Ramos (cell line): ENCODE results near the gene IMP4.

Source experiments
- in situ Hi-C: fragments of 300-500 bp; cut with MboI; formaldehyde crosslinking; loops from one replicate; pipeline ENCODE4 v1.14.3; 2022; ENCODE audit warnings: low sequenced_read_pairs; ENCODE audit not compliant: unreplicated experiment

The IMP4 gene

DNA sequence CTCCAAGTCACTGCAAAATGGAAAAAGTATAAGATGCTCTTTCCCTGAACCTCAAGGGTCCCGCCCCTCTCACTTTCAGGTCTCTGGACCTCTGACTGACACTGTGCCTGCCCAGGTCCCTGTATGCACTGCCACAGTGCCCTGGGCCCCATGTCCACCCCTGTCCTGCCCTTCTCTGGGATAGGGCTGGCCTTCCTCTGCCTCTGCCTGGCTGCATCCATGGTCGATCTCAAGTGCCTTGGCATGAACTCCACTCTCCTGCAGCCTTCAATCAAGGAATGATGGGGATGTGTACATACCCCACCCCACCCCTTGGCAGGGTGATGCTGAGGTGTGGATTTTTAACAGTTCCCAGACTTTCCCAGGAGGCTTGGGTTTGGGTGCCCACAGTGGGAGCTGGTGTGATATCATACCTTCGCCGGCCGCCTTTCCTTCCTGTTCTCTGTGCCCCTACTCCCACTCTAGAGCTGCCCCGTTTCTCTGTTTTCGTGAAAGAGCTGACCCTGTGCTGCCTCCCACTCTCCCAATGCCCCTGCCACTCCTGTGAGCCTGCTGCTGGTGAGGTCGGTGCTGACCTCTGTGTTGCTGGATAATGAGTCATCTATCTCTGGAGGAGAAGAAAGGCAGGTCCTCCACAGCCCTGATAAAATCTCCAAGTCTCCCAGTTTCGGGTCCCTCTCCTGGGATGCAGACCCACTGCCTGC is 32.0 kb downstream of the IMP4 start:
- in situ Hi-C loops, result no loop called here

DNA sequence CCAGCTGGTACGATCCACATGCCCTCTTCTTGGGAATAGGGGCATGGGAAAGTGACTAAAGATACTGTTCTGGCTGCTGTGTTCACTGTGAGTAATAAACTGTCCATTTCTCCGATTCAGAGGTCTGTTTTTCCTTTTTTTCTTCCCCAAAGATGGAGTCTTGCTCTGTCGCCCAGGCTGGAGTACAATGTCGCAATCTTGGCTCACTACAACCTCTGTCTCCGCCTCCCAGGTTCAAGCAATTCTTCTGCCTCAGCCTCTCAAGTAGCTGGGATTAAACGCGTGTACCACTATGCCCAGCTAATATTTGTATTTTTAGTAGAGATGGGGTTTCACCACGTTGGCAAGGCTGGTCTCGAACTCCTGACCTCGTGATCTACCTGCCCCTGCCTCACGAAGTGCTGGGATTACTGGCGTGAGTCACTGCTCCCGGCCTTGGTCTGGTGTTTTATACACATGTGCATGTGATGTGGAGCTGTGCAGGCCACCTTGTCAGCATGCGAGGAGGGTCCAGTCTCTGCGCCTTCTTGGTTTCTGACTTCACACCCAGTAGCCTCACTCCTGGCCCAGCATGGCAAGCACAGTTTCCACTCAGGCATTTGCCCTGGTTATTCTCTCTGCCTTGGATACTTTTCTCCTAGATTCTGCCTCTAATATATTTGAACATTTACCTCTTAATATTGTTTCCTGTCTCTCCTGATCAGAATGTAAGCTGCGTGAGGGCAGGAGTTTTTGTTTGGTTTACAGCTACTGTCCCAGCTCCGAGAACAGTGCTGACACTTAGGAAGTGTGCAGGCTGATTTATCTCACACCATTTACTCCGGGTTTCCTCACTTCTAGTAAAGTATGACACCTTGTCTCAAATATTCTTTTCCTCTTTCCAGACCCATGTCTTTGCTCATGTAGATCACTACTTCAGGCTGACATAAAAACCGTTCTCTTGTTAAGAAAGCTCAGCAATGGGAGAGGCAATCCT is 32.9 kb downstream of the IMP4 start:
- in situ Hi-C loops, result no loop called here

DNA sequence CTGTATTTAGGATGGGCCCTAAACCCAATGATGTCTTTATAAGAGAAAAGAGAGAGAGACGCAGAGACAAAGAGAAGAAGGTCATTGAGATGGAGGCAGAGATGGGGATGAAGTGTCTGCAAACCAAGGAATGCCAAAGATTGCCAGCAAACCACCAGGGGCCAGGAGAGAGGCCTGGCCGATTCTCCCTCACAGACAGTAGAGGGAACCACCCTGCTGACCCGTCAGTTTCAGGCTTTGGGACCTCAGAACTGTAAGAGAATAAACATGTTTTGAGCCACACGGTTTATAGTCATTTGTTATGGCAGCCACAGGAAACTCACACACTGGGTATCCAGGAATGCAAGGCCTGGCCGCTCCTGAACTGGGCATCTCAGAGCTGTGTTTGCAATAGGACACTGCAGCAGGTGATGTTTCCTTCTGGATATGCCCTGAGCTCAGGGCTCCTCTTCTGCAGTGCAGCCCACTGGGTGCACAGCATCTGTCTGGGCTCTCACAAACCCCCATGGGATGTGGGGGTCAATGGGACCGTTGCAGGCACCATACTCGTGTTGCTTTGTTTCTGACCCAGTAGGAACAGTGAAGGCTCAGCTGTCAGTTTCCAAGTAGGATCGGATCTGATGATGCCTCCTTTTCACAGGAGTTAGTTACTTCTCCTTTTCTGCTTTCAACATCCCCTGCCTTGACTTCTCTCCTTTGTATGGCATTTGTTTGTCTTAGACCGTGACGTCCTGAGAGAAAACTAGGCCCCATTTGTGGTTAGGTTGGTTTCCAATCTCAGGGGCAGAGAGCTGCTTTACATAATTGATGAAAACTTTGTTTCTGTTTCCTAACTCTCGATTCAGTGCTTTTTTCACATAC is 34.0 kb downstream of the IMP4 start:
- in situ Hi-C loops, result no loop called here

DNA sequence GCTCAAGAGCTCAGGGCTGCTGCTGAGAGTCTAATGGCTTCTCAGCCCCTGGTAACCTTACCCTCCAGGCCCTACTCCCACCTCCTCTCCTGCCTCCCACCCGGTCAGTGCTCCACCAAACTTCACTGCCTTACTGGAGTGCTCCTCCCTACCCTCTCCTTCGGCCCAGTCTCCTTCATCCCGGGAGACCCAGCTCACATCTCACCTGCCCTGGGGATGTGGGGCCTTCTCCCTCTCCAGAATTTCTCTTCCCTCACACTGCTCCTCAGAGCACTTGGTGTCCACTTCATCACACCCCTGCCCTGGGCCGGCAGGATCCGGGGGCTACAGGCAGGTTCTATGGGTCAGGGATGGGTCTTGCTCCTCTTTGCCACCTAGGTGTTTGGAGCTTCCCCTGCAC is 34.8 kb downstream of the IMP4 start:
- in situ Hi-C loops, result no loop called here

DNA sequence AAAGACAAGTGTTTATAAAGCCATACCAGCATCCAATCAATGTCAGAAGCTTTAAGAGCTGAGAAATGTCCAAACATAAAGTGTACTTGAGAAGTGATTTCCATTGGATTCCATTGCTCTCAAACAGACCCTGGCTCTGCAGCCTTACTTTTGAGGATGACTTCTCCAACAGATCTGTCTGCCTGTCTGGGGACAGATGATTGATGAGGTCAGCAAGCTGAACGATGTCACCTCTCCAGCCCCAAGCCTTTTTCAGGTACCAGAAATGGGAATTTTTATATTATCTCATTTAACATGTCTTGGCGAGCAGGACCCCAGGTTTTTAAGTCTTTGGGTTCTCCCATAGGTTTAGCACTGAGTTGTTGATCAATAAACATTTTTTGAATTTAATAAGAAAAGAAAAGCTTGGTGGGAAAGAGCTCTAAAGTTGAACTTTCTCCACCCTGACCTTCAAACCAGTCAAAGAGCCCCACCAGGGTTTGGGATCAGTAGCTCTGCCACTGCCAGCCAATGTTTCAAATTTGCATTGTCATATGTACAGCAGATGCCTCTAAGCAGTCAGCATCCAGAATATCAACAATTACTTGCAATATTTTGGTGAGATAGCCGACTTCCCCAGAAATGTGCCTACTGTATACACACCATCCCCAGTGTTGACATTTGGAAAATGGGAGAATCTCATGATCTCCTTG is 35.7 kb downstream of the IMP4 start:
- in situ Hi-C loops, result no loop called here

DNA sequence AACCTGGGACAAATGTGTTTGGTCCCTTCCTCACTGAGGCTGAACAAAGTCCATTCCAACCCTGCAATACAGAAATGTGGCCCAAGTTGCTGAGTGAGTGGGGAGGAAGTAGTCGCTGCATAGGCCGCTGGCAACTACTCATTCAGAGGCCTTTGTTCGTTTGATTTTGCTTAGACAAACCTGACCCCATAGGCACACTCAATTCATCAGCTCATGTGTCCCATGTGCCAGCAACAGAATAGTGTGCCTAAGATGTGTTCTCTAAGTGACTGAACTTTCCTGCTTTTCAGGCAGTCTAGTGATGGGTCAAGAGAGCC is 36.2 kb downstream of the IMP4 start:
- in situ Hi-C loops, result no loop called here

DNA sequence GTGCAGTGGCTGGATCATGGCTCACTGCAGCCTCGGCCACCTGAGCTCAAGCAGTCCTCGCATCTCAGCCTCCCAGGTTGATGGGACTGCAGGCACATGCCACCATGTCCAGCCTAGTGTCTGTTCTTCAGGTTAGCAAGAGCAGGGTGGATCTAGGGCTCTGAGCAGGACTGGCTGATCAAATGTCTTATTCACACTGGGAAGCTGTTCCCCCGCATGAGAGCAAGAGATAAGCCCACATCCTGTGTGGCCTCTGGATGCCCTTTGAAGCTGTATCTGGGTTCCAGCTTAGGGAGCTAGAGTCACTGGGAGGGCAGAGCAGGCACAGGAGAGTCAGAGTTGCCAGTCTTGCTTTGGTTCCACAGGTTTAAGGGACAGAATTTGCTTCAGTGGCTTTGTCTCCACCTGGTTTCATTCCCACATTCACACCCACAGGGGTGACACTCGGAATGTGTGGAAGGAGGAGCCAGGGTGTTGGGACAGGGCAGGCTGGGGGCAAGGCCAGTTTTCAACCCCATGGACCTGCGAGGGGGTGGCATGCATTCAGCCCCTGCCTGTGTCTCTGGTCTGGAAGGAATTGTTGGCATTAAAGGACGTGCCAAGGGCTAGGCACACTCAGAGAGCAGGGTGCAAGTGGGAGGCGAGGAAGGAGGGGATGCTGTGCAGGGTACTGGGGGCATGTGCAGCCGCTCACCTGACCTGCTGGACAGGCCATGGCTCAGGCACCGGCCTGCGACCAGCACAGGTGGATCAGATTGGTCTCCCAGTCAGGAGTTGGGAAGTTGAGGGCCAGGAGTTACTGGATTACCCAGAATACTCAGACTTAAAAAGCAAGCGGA is 37.6 kb downstream of the IMP4 start:
- in situ Hi-C loops, result no loop called here

DNA sequence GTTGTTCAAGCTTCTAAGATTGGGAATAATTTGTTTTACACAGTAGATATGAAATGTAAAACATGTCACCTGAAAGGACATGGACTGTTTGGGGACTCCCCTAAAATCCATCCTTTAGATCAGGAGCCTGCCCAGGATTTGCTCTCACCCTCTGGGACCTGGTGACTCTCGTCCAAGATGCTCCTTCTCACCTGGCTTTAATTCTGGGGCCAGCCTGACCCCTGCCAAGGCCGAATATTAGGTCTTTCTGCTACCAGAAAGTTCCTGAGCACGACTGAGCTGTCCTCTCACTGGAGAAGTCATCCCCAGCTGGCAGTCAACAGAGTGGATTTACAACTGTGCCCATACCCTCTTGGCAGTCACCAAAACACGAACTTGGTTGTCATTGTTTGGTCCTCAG is 38.4 kb downstream of the IMP4 start:
- in situ Hi-C loops, result no loop called here

DNA sequence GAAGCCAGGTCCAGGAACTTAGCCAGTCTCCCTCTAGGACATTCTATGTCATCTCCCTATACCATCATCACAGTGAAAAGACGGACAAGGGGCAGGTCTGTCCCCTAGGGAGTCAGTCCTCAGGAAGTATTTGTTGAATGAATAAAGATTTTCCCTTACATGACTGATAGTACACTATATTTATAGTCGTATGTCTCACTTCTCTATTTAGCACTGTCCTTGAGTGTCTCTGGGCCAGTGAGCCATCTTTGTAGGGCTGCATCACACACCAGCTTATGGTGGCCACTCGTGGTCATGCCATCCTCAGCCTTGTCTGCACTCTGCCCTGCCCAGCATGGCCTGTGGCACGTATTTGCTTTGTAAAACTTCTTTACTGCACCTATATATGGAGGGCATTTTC is 38.9 kb downstream of the IMP4 start:
- in situ Hi-C loops, result no loop called here

DNA sequence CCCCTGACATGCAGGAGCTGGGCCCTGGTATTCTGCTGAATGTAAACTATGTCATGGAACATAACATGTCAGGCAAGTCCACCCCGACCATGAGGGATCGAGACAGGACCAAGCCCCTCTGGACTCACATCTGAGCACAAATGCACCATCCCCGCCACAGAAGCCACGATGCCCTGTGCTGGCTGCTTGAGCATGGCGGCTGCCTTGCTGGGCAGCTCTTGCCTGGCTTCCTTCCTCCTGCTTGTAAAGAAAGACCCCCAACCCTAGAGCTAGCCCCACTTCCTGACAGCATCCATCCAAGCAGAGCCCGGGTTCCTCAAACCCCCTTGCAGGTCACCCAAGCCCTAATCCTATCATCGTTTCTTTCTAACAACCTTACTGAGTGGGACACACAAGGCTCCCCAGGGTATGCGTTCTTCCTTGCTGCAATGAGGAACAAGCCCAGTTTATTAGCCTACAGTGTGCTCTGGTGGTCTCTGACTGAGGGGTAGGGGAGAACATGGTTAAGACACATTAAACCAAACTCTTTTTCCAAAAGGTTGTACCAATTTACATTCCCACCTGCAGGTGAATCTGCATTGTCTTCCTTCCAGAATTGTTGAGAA is 39.7 kb downstream of the IMP4 start:
- in situ Hi-C loops, result no loop called here

DNA sequence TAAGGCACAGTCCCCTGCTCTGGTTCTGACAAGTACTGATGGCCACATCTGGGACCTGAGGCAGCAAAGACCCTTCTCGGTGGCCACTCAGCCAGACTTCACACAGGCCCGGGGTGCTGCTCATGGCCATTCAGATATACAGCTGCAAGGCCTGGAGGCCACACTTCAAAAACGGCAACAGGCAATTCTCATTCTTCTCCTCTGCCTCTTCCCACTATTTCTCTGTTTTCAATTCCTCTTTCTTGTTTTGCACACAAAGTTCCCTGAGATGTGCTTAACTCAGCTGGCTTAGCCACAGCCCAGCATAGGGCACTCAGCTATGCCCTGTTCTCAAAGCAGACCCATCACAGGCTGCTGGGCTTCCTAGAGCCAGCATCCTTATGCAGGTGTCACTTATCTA is 43.0 kb downstream of the IMP4 start:
- in situ Hi-C loops, result loop anchor here (5.0 kb wide), 1 partner anchor 38 kb away; no protein-coding TSS in a partner anchor

DNA sequence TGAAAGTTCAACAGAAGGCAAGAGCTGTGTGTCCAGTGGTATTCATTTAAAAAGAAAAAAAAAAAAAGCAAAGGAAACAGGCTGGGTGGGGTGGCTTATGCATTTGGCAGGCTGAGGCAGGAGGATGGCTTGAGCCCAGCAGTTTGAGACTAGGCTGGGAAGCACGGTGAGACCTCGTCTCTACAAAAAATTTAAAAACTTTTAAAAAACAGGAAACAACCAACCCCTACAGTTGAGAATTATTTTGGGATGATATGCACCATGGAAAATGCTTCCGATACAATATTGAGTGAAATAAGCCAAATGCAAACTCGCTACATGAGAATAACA is 44.3 kb downstream of the IMP4 start:
- in situ Hi-C loops, result loop anchor here (5.0 kb wide), 1 partner anchor 40 kb away; no protein-coding TSS in a partner anchor

DNA sequence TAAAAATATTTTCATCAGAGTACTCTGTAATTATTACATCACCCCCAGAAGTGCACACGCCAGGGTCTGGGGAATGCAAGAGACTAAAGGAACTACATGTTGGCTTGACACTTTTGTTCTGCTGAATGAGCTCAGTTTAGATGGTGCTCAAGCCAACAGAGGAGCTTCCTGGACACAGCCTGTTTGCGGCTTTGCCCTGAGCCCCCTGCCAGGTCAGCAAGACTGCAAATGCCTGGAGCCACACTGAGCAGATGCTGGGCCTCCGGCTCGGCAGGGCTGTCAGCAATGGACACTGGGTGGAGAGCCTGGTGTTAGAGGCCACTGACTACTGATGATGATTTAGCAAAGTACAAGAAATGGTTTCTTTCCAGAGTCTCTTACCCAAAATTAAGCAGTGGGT is 45.1 kb downstream of the IMP4 start:
- in situ Hi-C loops, result loop anchor here (5.0 kb wide), 1 partner anchor 41 kb away; no protein-coding TSS in a partner anchor

DNA sequence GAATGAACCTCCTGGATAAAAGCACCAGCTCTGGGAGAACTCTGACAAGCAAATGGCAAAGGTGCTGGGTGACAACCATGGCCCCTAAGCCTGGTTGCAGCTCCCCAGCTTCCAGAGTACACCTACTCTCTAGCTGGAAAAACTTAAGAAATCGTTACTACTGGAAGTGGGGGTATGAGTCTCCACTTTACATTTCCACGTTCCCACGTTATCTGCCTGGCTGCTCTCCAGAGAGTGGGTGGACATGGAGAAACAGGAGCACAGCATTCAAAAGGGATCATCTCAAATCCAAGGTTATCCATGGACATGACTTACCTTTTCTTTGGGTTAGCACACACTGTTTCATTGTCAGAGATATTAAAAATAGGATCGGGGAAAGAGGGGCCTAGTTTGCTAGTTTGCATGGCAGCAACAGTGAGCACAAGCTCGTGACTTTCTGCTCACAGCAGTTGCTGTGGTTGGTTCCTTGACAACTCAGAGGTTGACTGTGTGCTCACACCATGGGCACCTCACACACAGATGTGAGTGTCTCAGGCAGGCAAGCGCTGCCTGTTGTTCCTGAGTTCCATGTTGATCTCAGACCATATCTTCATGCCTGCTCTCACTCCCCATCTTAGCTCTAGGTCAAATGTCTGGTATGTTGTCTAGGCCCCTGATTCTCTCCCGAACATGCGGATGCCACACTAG is 45.7 kb downstream of the IMP4 start:
- in situ Hi-C loops, result loop anchor here (5.0 kb wide), 1 partner anchor 41 kb away; no protein-coding TSS in a partner anchor

DNA sequence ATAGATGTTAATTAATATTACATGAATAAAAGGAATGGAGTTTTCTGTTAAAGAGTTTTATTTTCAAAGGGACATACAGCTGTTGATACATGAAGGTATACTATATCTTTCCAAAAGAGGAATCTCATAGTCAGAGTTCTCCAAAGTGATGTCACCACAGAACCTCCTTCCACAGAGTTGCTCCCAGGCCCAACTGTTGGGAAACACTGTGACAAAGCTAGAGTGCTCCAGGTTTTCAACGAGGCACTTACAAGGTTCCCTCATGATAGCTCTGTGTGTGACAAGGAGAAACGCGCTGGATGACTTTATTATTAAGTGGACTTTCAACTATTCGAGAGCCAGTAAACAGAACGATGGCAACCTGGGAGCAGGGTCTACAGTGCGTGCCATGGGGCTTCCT is 46.7 kb downstream of the IMP4 start:
- in situ Hi-C loops, result loop anchor here (5.0 kb wide), 1 partner anchor 42 kb away; no protein-coding TSS in a partner anchor

DNA sequence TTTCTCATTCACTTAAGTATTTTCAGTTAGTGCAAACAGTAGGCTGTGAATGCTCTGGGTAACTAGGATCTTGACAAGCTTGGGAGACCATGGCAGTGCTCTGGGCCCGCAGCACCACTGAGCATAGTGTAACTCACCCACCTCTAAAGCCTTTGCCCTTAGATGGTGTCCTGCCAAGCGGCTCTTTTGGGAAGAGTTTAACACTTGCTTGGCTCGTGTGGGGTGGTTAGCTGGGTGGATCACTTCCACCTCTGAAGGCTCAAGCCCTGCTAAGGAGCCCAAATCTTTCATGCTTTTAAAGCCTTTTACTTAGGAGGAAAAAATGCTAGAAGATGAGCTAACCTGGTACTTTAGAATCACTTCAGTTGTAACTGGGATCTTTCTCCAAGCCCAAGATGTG is 47.1 kb downstream of the IMP4 start:
- in situ Hi-C loops, result loop anchor here (5.0 kb wide), 1 partner anchor 42 kb away; no protein-coding TSS in a partner anchor

DNA sequence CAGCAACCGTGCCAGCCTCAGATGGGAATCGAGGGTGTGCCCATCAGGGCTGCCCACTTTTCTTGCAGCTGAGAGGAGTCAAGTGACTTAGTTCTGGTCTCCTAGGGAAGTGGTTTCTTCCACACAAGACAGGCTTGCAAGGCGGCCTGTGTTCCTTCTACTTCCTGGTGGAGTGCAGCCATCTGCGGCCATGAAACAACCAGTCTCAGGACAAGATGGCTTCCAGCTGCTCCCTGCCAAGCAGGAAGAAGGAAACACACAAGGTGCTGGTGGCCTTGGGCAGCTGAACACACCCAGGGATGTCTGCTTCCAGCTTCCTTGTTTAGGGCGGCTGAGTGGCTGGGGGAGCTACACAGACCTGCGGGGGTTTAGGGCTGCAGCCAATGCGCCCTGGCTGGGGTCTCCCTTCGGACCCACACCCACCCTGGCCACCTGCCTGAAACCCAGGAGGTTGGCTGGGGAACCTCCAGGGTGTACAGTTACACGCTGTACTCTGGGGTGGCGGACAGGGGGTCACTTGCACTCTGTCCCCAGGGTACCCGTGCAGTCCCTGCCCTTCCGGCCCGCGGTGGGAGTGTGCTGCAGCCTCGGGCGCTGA is 47.9 kb downstream of the IMP4 start:
- in situ Hi-C loops, result no loop called here
